NCI-H1105 (cell line): ENCODE measurements around the gene LCLAT1.

Experiments
- DNase-seq: peaks from one replicate; lab custom pipeline; 2025; lab: John Stamatoyannopoulos, UW

LCLAT1 gene

GRCh38 chr2:30673127-30673526 is 226.1 kb downstream of the LCLAT1 start:
- no peak for DNase-seq

GRCh38 chr2:30675758-30676157 is 228.7 kb downstream of the LCLAT1 start:
- no peak for DNase-seq

- no peak for DNase-seq
Observed at GRCh38 chr2:30677231-30677630, 230.2 kb downstream of the LCLAT1 start.

- DNase-seq = no peak
Observed at GRCh38 chr2:30677861-30678385, 230.9 kb downstream of the LCLAT1 start.

- no peak for DNase-seq
Observed at GRCh38 chr2:30678410-30679137, 231.5 kb downstream of the LCLAT1 start.

- DNase-seq = no peak
Observed at GRCh38 chr2:30679426-30680088, 232.5 kb downstream of the LCLAT1 start.

GRCh38 chr2:30680121-30680520 is 233.1 kb downstream of the LCLAT1 start:
- DNase-seq = no peak

GRCh38 chr2:30681022-30681421 is 234.0 kb downstream of the LCLAT1 start:
- DNase-seq = no peak

GRCh38 chr2:30683236-30683956 is 236.3 kb downstream of the LCLAT1 start:
- DNase-seq = no peak

- DNase-seq = no peak
Observed at GRCh38 chr2:30684026-30684425, 237.0 kb downstream of the LCLAT1 start.

- no peak for DNase-seq
Observed at GRCh38 chr2:30684516-30684915, 237.5 kb downstream of the LCLAT1 start.

- DNase-seq = no peak
Observed at GRCh38 chr2:30684996-30685395, 237.9 kb downstream of the LCLAT1 start.

- DNase-seq = peak; percentile 69
Observed at GRCh38 chr2:30686000-30686399, 239.0 kb downstream of the LCLAT1 start.

- peak; percentile 53 for DNase-seq
Observed at GRCh38 chr2:30686669-30687068, 239.6 kb downstream of the LCLAT1 start.

- DNase-seq = no peak
Observed at GRCh38 chr2:30688956-30689401, 241.9 kb downstream of the LCLAT1 start.

- no peak for DNase-seq
Observed at GRCh38 chr2:30689496-30690125, 242.6 kb downstream of the LCLAT1 start.

GRCh38 chr2:30690126-30690561 is 243.1 kb downstream of the LCLAT1 start:
- no peak for DNase-seq

- no peak for DNase-seq
Observed at GRCh38 chr2:30691091-30691947, 244.3 kb downstream of the LCLAT1 start.

- no peak for DNase-seq
Observed at GRCh38 chr2:30691948-30692828, 245.1 kb downstream of the LCLAT1 start.

GRCh38 chr2:30692829-30693275 is 245.8 kb downstream of the LCLAT1 start:
- no peak for DNase-seq
